MM.1S (cell line): ENCODE measurements around the gene EXOC3L4.

Experiments
- CTCF ChIP-seq: fragments of 300-600 bp; sonication (generic); IDR thresholded peaks from 2 replicates; pipeline ENCODE4 v1.5.1; 2016; ENCODE audit warnings: antibody characterized with exemption, low read length, mixed read lengths
- EZH2 ChIP-seq: fragments of 300-600 bp; sonication (generic); optimal IDR thresholded peaks from 2 replicates; pipeline ENCODE3; 2017; ENCODE audit warnings: low read depth, mild to moderate bottlenecking, antibody characterized with exemption, low read length, mixed read lengths
- EZH2phosphoT487 ChIP-seq: fragments of 300-600 bp; sonication (generic); IDR thresholded peaks from 2 replicates; pipeline ENCODE4 v1.6.1; 2018; ENCODE audit warnings: antibody characterized with exemption, low read length

- TF ChIP-seq CTCF (no peak), EZH2 (no peak), EZH2phosphoT487 (no peak)
Measured at GRCh38 chr14:103126873-103127304, 32.4 kb downstream of the EXOC3L4 start.
